GM20000 (cell line): ENCODE measurements around the gene GATAD2A.
A peak's percentile ranks its signal among the peaks of the same experiment; 100 is the strongest.

Source experiments
- DNase-seq: peaks from one replicate; pipeline ENCODE4 v3.0.0; 2012; ENCODE audit warnings: low spot score
- CTCF ChIP-seq: IDR thresholded peaks from 2 replicates; pipeline ENCODE4 v1.5.1; 2012; ENCODE audit warnings: mild to moderate bottlenecking, control low read depth; ENCODE audit errors: extremely low read depth, missing control alignments

GATAD2A gene

GRCh38 chr19:19445288-19445687 is 39.8 kb downstream of the GATAD2A start:
- DNase-seq: no peak
- no peak for TF ChIP-seq CTCF

GRCh38 chr19:19445911-19446361 is 40.5 kb downstream of the GATAD2A start:
- peak; percentile 58 for DNase-seq
- no peak for TF ChIP-seq CTCF

- no peak for DNase-seq
- no peak for TF ChIP-seq CTCF
These were observed 41.4 kb downstream of the GATAD2A start for GRCh38 chr19:19446655-19447437.

- no peak for TF ChIP-seq CTCF
- no peak for DNase-seq
These were observed 42.2 kb downstream of the GATAD2A start for GRCh38 chr19:19447536-19448237.

GRCh38 chr19:19448238-19448544 is 42.7 kb downstream of the GATAD2A start:
- no peak for TF ChIP-seq CTCF
- no peak for DNase-seq

GRCh38 chr19:19451429-19452242 is 46.2 kb downstream of the GATAD2A start:
- no peak for TF ChIP-seq CTCF
- DNase-seq: peak; percentile 57
